ENCODE data around the gene U2AF2.

Gene U2AF2
- total RNA-seq = 176 to 189 reads per million in 2 donors

GRCh38 chr19:55654868-55655647 is at the start of gene U2AF2:
Gene U2AF2, plus strand, starts transcription at chr19:55655035. Its CDS starts 70 bp downstream, at chr19:55655105.
- peak; percentile 95 for DNase-seq

DNA sequence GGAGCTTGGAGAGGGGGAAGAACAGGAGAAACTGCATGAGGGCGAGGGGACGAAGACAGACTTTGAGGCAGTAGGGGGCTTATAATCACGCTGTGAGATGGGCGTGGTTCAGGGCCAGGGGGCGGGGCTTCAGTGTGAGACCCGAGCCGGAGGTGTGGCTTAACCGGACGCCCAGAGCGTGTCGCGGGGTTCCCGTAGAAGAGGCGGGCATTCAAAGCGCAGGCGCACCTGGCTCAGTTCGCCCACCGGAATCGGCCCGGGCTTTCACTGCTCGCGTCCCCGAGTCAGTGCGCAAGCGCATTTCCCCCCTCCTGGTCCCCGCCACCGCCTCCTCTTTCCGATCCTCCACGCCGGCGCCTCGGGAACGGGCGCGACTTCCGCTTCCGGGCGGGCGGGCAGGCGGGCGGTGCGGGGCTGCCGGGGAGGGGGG is 49.6 kb upstream of the U2AF2 start:
- peak; percentile 95 for DNase-seq

GRCh38 chr19:55605637-55606470 is 49.0 kb upstream of the U2AF2 start, which contains the start of gene ZNF865:
Gene ZNF865, plus strand, starts transcription at chr19:55605647. Its CDS starts 7,972 bp downstream, at chr19:55613619.
- DNase-seq = no peak

DNA sequence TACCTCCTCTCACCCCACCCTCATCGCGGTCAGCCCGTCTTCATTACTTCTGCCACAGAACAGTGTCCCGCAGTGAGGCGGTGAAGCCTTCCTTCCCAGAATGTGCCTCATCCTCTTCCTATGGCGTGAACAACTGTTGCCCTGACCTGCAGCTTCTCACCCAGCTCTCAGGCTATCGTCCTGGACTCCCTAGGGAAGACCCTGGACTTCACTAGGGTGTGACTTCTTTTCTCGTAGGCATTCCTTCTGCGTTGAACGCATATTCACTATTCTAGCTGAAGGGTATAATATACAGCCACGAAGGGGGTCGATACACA is 48.4 kb upstream of the U2AF2 start:
- DNase-seq = no peak

GRCh38 chr19:55606817-55607216 is 48.0 kb upstream of the U2AF2 start:
- DNase-seq = no peak

DNA sequence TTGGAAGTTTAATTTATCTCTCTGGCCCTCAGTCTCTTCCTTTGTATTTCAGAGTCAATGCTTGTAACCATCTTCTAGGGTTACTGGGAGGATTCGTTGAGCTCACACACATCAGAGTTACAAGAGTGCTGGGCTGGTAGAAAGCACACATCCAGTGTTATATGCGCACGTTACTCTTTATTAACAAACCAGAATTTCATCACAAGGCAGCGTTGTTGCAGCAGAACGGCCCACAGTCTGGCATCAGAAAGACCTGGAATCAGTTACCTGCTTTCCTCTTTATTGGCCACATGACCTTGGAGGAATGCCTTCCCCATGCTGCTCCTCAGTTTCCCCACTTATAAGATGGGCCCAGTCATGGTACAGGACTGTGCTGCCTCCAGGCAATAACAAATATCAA is 45.5 kb upstream of the U2AF2 start:
- no peak for DNase-seq

GRCh38 chr19:55611300-55611982 is 43.4 kb upstream of the U2AF2 start:
- DNase-seq = no peak

- DNase-seq = no peak
These were observed 42.7 kb upstream of the U2AF2 start for GRCh38 chr19:55611983-55612645.

DNA sequence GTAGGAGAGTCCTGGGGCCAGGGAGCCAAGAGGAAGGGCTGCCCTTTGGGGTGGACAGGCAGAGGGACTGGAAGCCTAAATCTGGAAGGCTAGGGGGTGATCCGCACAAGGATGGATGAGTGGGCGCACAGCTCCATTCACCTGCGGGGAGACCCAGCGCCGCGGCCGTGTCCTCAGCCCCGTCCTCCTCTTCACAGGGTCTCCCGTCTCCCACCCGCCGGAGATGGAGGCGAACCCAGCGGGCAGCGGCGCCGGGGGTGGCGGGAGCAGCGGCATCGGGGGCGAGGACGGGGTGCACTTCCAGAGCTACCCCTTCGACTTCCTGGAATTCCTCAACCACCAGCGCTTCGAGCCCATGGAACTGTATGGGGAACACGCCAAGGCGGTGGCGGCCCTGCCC is 41.4 kb upstream of the U2AF2 start:
- DNase-seq = no peak

- DNase-seq = no peak
These were observed 40.7 kb upstream of the U2AF2 start for GRCh38 chr19:55613930-55614710.

DNA sequence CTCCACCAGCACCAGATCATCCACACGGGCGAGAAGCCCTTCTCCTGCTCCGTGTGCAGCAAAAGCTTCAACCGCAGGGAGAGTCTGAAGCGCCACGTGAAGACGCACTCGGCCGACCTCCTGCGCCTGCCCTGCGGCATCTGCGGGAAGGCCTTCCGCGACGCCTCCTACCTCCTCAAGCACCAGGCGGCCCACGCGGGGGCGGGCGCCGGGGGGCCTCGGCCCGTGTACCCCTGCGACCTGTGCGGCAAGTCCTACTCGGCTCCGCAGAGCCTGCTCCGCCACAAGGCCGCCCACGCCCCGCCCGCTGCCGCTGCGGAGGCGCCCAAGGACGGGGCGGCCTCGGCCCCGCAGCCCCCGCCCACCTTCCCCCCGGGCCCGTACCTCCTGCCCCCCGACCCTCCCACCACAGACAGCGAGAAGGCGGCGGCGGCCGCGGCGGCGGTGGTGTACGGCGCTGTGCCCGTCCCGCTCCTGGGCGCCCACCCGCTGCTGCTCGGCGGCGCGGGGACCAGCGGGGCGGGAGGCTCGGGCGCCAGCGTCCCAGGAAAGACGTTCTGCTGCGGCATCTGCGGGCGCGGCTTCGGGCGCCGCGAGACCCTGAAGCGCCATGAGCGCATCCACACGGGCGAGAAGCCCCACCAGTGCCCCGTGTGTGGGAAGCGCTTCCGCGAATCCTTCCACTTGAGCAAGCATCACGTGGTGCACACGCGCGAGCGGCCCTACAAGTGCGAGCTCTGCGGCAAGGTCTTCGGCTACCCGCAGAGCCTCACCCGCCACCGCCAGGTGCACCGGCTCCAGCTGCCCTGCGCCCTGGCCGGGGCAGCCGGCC is 39.9 kb upstream of the U2AF2 start:
- DNase-seq = no peak

DNA sequence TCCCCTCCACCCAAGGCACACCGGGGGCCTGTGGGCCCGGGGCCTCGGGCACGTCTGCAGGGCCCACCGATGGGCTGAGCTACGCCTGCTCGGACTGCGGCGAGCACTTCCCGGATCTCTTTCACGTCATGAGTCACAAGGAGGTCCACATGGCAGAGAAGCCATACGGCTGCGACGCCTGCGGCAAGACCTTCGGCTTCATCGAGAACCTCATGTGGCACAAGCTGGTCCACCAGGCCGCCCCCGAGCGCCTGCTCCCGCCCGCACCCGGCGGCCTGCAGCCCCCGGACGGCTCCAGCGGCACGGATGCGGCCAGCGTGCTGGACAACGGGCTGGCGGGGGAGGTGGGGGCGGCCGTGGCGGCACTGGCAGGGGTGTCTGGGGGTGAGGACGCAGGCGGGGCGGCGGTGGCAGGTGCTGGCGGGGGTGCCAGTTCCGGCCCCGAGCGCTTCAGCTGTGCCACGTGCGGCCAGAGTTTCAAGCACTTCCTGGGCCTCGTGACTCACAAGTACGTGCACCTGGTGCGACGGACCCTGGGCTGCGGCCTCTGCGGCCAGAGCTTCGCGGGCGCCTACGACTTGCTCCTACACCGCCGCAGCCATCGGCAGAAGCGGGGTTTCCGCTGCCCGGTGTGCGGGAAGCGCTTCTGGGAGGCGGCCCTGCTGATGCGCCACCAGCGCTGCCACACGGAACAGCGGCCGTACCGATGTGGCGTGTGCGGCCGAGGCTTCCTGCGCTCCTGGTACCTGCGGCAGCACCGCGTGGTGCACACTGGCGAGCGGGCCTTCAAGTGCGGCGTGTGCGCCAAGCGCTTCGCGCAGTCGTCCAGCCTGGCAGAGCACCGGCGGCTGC is 39.1 kb upstream of the U2AF2 start:
- no peak for DNase-seq

DNA sequence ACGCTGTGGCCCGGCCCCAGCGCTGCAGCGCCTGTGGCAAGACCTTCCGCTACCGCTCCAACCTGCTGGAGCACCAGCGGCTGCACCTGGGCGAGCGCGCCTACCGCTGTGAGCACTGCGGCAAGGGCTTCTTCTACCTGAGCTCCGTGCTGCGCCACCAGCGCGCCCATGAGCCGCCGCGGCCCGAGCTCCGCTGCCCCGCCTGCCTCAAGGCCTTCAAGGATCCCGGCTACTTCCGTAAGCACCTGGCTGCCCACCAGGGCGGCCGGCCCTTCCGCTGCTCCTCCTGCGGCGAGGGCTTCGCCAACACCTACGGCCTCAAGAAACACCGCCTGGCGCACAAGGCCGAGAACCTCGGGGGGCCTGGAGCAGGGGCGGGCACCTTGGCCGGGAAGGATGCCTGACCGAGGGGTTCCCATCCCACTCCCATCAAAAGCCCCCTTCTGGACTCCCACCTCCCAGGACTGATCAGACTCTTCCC is 38.4 kb upstream of the U2AF2 start:
- no peak for DNase-seq

DNA sequence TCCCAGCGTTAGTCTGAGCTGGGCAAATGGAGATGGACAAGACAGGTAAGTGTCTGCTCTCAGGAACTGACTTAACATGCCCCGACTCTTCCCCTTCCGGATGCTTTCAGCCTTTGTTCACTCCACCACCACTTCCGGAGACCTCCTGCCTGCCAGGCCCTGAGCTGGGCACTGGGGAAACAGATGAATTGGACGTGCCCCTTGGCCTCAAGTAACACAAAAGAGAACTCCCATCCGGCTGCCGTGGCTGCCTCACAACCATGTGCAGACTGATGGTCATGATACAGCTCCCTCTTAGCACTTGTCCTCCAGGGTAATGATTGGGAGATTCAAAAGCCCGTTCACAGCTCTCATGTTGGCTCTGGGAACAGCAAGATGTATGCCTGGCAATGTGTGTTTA is 37.4 kb upstream of the U2AF2 start:
- DNase-seq = no peak

GRCh38 chr19:55618426-55618825 is 36.4 kb upstream of the U2AF2 start:
- DNase-seq = no peak

- DNase-seq = no peak
These were observed 35.5 kb upstream of the U2AF2 start for GRCh38 chr19:55619286-55619685.

DNA sequence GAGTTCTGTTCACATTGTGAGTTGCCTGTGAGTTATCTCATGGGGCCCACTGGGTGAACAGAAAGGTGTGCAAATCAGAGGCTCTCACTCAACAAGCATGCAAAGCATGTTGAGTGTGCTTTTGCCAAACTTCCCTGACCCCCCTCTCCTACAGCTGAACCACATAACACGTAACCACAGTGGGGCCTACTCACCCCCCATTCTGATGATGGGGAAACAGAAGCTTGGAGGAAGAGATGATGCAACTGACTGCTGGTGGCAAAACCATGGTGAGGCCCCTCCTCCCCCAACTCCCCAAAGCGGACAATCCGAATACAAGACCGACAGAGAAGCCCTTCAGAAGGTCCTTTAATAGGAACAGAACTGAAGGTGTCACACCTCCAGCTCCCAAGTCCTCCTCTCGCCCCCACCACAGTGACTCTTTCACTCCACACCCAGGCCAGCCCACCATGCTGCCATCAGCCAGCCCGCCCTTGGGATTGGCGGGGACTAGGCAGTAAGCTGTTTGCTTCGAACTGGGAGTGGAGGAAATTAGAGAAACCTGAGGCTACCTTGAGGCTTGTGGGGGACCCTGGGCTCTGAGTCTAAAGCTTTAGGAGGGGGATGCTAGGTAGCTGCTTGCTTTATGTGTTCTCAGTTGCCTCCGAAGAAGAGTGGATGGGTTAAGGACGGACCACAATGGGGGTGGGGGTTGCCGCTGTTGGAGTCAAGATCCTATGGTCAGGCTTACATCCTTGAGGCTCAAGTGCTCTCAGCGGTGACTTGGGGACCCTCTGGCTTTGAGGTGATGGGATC is 34.2 kb upstream of the U2AF2 start:
- DNase-seq = no peak

DNA sequence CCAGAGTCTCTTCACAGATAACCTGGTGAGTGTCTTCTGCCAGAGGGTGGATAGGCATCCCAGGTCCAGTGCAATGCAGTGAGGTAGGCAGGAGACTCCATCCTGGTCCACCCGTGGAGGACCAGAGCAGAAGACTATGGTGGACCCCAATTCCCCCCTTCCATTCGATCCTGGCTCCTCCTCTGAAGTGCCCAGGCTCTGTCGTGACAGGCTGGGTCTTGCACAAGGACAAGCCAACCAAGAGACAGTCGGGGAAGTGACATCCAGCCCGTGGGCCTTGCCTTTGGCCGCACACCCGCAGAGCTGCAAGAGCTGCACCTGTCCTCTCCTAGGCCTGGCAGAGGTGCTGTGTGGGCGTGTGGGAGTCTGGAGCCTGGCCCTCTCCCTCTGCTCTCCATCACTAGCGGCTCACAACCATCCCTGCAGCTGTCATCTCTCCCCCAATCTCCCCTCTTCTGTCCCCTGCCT is 33.6 kb upstream of the U2AF2 start:
- no peak for DNase-seq

GRCh38 chr19:55621673-55622231 is 33.1 kb upstream of the U2AF2 start:
- no peak for DNase-seq
